Neuronal stem cell (in vitro differentiated cells): ENCODE measurements around the gene C12orf60.

Experiments
- DNase-seq: peaks from one replicate; pipeline ENCODE4 v3.0.0-alpha.2; 2013; ENCODE audit warnings: low spot score
- H2AFZ ChIP-seq: one replicate; pipeline ENCODE4 v1.6.1; 2013; ENCODE audit warnings: mild to moderate bottlenecking, low read length, inconsistent platforms
- H2AK5ac ChIP-seq: 2 replicates; pipeline ENCODE4 v1.6.1; 2013; ENCODE audit warnings: low read depth, mild to moderate bottlenecking, inconsistent platforms, low read length, moderate library complexity, mixed read lengths
- H2BK120ac ChIP-seq: 2 replicates; pipeline ENCODE4 v1.6.1; 2013; ENCODE audit warnings: low read depth, mild to moderate bottlenecking, inconsistent platforms, low read length, moderate library complexity, mixed read lengths
- H2BK12ac ChIP-seq: one replicate; pipeline ENCODE4 v1.6.1; 2013; ENCODE audit warnings: low read length, inconsistent platforms
- H2BK15ac ChIP-seq: 2 replicates; pipeline ENCODE4 v1.6.1; 2013; ENCODE audit warnings: mild to moderate bottlenecking, low read length, inconsistent platforms, mixed read lengths
- H2BK5ac ChIP-seq: one replicate; pipeline ENCODE4 v1.6.1; 2013; ENCODE audit warnings: inconsistent platforms, mild to moderate bottlenecking, low read length, moderate library complexity
- H3K14ac ChIP-seq: one replicate; pipeline ENCODE4 v1.6.1; 2013; ENCODE audit warnings: low read length, inconsistent platforms
- H3K18ac ChIP-seq: 2 replicates; pipeline ENCODE4 v1.6.1; 2013; ENCODE audit warnings: low read length, inconsistent platforms
- H3K23ac ChIP-seq: 2 replicates; pipeline ENCODE4 v1.6.1; 2013; ENCODE audit warnings: low read depth, mild to moderate bottlenecking, mixed read lengths, low read length, inconsistent platforms; ENCODE audit not compliant: poor library complexity
- H3K27ac ChIP-seq: replicated peaks from 3 replicates; pipeline ENCODE4 v1.5.1; 2013; ENCODE audit warnings: low read length, inconsistent platforms
- H3K27me3 ChIP-seq, 3 experiments: 2 replicates each; pipeline ENCODE4 v1.6.1; 2013; ENCODE audit warnings: low read length in 3 of 3, mild to moderate bottlenecking in 2 of 3, inconsistent platforms in 1 of 3, low read depth in 1 of 3, mixed read lengths in 1 of 3, moderate library complexity in 1 of 3; ENCODE audit not compliant: control insufficient read depth in 3 of 3, insufficient read depth in 3 of 3
- H3K36me3 ChIP-seq, 2 donors: replicated peaks in 1 of 2; 2 replicates each; pipeline ENCODE4 v1.6.1; 2013; ENCODE audit warnings: low read length in 2 of 2; ENCODE audit not compliant: control insufficient read depth in 2 of 2, insufficient read depth in 2 of 2
- H3K4ac ChIP-seq: 2 replicates; pipeline ENCODE4 v1.6.1; 2013; ENCODE audit warnings: inconsistent platforms, mild to moderate bottlenecking, low read length, moderate library complexity
- H3K4me1 ChIP-seq, 2 donors: 1 replicate in 1 of 2; 2 replicates in 1 of 2; pipeline ENCODE4 v1.6.1; 2013; ENCODE audit warnings: low read length in 2 of 2, low read depth in 1 of 2; ENCODE audit not compliant: control insufficient read depth in 2 of 2, insufficient read depth in 1 of 2
- H3K4me2 ChIP-seq: one replicate; pipeline ENCODE4 v1.6.1; 2013; ENCODE audit warnings: mild to moderate bottlenecking, low read length, inconsistent platforms; ENCODE audit not compliant: insufficient read depth, poor library complexity, severe bottlenecking
- H3K4me3 ChIP-seq, 2 donors: 2 replicates each; pipeline ENCODE4 v1.5.1; 2013; ENCODE audit warnings: low read length in 2 of 2, mild to moderate bottlenecking in 2 of 2, inconsistent platforms in 1 of 2, moderate library complexity in 1 of 2
- H3K79me1 ChIP-seq: one replicate; pipeline ENCODE4 v1.6.1; 2013; ENCODE audit warnings: low read depth, mild to moderate bottlenecking, inconsistent platforms, low read length, moderate library complexity
- H3K9ac ChIP-seq: one replicate; pipeline ENCODE4 v1.6.1; 2013; ENCODE audit warnings: mild to moderate bottlenecking, low read depth, low read length, inconsistent platforms; ENCODE audit not compliant: poor library complexity
- H3K9me3 ChIP-seq, 2 donors: replicated peaks in 1 of 2; 2 replicates each; pipeline versions ENCODE3 to v1.6.1; 2013; ENCODE audit warnings: low read length in 2 of 2, mild to moderate bottlenecking in 2 of 2, inconsistent platforms in 1 of 2, low read depth in 1 of 2, mixed read lengths in 1 of 2, moderate library complexity in 1 of 2; ENCODE audit not compliant: control insufficient read depth in 2 of 2, insufficient read depth in 1 of 2
- H4K8ac ChIP-seq: one replicate; pipeline ENCODE4 v1.6.1; 2013; ENCODE audit warnings: low read depth, mild to moderate bottlenecking, inconsistent platforms, low read length, moderate library complexity
- H4K91ac ChIP-seq: one replicate; pipeline ENCODE4 v1.6.1; 2013; ENCODE audit warnings: low read length, low read depth, mild to moderate bottlenecking, inconsistent platforms; ENCODE audit not compliant: poor library complexity
- WGBS, 2 donors: extraction: QIAGEN DNeasy Blood & Tissue Kit; methylation state at CpG; one replicate each; pipeline ENCODE4 v1.1.7; 2013; ENCODE audit warnings: missing lambda C conversion rate in 2 of 2, mixed read lengths in 1 of 2; ENCODE audit not compliant: insufficient read length in 2 of 2, insufficient replicate concordance in 1 of 2; ENCODE audit errors: extremely low coverage in 2 of 2; 5-methylcytosine and 5-hydroxymethylcytosine counted together

Gene C12orf60

DNA sequence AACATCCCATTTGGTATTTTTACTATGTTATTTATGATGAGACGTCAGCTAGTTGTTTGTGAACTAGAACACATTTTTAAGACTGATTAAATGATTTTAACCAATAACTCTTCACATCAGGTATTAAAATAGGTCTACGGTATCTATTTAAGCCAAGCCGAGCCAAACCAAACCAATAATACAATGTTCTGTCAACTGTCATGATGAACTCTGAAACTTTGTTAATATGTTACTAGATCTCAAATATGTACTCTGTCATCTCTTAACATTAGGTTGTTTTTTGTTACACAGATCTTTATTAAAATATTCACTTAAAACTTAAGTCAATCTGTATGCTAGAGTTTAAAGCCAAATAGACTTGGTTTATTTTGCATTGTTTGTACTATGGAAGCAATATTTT is 38.8 kb downstream of the C12orf60 start:
- H3K4me2 ChIP-seq, result no peak overlapping the region
- no peak overlapping the region for H3K27ac ChIP-seq
- no peak overlapping the region for H2AFZ ChIP-seq
- H3K14ac ChIP-seq, result no peak overlapping the region
- no peak overlapping the region for H3K4me3 ChIP-seq
- no peak overlapping the region for H2BK12ac ChIP-seq
- DNase-seq, result no peak
- H3K79me1 ChIP-seq, result no peaks in the 10 kb centered on the region
- no peak overlapping the region for H2BK5ac ChIP-seq
- no peak overlapping the region for H2BK15ac ChIP-seq
- H3K36me3 ChIP-seq, result no peaks in the 10 kb centered on the region
- H4K8ac ChIP-seq, result no peak overlapping the region
- H4K91ac ChIP-seq, result no peak overlapping the region
- no peak overlapping the region for H3K4ac ChIP-seq
- H3K9ac ChIP-seq, result no peak overlapping the region
- no CpG with 5 or more reads among the region's 3 CpGs for WGBS, 2 donors
- H2AK5ac ChIP-seq, result no peak overlapping the region
- H3K18ac ChIP-seq, result no peak overlapping the region
- no peak overlapping the region for H2BK120ac ChIP-seq
- H3K9me3 ChIP-seq, result peaks cover 0 to 4% of the 10 kb centered on the region in 2 donors
- no peaks in the 10 kb centered on the region for H3K27me3 ChIP-seq
- peaks cover 0 to 2% of the 10 kb centered on the region in 2 donors for H3K4me1 ChIP-seq
- no peak overlapping the region for H3K23ac ChIP-seq

DNA sequence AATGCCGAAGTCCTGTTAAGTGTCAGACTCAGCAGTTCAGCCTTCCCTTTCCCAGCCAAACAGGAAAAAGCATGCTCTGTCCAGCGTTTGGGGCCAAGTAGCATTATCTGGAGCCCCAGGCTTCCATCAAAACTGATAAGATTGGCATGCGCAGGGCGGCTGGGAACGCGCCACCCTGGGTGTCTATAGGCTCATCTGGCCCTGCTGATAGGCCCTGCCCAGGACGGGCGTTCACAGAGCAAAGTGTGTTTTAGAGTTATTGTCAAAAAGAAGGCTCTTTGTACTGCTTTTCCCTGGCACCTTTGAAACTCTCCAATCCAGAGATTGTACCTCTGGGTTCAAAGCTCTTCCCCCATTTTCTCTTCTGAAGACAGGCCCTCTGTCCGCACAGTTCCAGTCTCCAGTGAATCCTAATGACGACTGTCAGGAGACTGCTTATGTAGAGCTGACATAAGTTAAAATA is 40.0 kb downstream of the C12orf60 start, which contains the start of gene ART4:
TSS of gene ART4 (minus strand) at position 102 of the 463 bp plus-strand sequence. CDS start 413 bp downstream, outside the sequence.
- Histone ChIP-seq H3K23ac (no peak within 1 kb of the TSS), H2AFZ (no peak within 1 kb of the TSS), H3K18ac (no peak within 1 kb of the TSS), H3K9me3 (peaks cover 0 to 4% of the 10 kb centered on the region in 2 donors), H3K4me1 (peaks cover 0 to 2% of the 10 kb centered on the region in 2 donors), H2BK120ac (no peak within 1 kb of the TSS), H3K4me2 (no peak within 1 kb of the TSS), H3K4ac (no peak within 1 kb of the TSS), H3K9ac (no peak within 1 kb of the TSS), H2AK5ac (no peak within 1 kb of the TSS), H3K79me1 (no peaks in the 10 kb centered on the region), H3K36me3 (no peaks in the 10 kb centered on the region), H2BK12ac (no peak within 1 kb of the TSS), H2BK5ac (no peak within 1 kb of the TSS), H3K27ac (no peak within 1 kb of the TSS), H4K8ac (no peak within 1 kb of the TSS), H2BK15ac (no peak within 1 kb of the TSS), H3K27me3 (no peaks in the 10 kb centered on the region), H4K91ac (no peak within 1 kb of the TSS), H3K4me3 (no peak within 1 kb of the TSS), H3K14ac (no peak within 1 kb of the TSS)
- DNase-seq, result no peak
- WGBS, 2 donors, result no CpG with 5 or more reads among the region's 10 CpGs

DNA sequence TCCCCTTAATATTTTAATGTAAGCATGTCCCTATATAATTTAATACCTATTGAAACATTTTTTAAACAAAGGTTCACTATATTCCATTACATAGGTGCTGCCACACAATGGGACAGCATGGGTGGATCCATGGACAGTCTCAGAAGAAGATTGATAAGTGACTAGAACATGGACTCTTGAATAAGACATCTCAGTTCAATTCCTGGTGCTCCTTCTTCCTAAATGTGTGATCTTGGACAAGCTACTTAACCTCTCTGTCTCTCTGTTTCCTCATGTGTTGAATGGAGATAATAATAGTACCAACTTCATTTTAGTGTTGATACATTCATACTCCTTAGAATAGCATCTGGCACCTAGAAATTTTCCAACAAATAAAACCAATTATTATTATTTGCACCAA is 40.9 kb downstream of the C12orf60 start:
- Histone ChIP-seq H3K27ac (no peak overlapping the region), H3K4ac (no peak overlapping the region), H3K79me1 (no peaks in the 10 kb centered on the region), H3K27me3 (no peaks in the 10 kb centered on the region), H3K9me3 (peaks cover 0 to 3% of the 10 kb centered on the region in 2 donors), H2BK15ac (no peak overlapping the region), H3K14ac (no peak overlapping the region), H3K4me2 (no peak overlapping the region), H2BK12ac (no peak overlapping the region), H3K18ac (no peak overlapping the region), H2AFZ (no peak overlapping the region), H2AK5ac (no peak overlapping the region), H3K4me3 (no peak overlapping the region), H4K8ac (no peak overlapping the region), H3K23ac (no peak overlapping the region), H3K36me3 (no peaks in the 10 kb centered on the region), H2BK120ac (no peak overlapping the region), H3K4me1 (peaks cover 0 to 2% of the 10 kb centered on the region in 2 donors), H2BK5ac (no peak overlapping the region), H3K9ac (no peak overlapping the region), H4K91ac (no peak overlapping the region)
- DNase-seq, result no peak

DNA sequence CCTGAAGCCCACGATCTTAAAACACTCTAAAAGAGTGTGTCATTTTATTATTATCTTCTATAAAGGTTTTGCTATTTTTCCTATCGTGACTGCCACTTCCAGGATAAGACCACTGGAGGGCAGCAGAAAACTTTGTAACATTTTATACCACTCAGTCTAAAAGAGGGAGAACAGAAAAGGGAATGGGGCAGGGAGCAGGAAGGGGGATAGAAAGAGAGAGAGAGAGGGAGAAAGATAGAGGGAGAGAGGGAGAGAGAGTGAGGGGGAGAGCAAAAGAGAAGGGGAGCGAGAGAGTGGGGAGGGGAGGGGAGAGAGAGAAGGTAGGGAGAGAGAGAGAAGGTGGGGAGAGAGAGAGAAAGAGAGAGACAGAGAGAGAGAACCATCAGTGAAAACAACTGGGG is 41.9 kb downstream of the C12orf60 start:
- Histone ChIP-seq H2BK15ac (no peak overlapping the region), H4K91ac (no peak overlapping the region), H2BK12ac (no peak overlapping the region), H3K18ac (no peak overlapping the region), H2AK5ac (no peak overlapping the region), H2BK5ac (no peak overlapping the region), H3K36me3 (no peaks in the 10 kb centered on the region), H3K23ac (no peak overlapping the region), H3K4me3 (no peak overlapping the region), H3K79me1 (no peaks in the 10 kb centered on the region), H3K14ac (no peak overlapping the region), H3K4me1 (peaks cover 0 to 2% of the 10 kb centered on the region in 2 donors), H4K8ac (no peak overlapping the region), H2AFZ (no peak overlapping the region), H3K27me3 (no peaks in the 10 kb centered on the region), H3K4me2 (no peak overlapping the region), H3K9me3 (no peaks in the 10 kb centered on the region), H3K4ac (no peak overlapping the region), H3K9ac (no peak overlapping the region), H3K27ac (no peak overlapping the region), H2BK120ac (no peak overlapping the region)
- no CpG with 5 or more reads among the region's 3 CpGs for WGBS, 2 donors
- peak; percentile 45 for DNase-seq
